ENCODE data around the gene TTR.

TTR gene

DNA sequence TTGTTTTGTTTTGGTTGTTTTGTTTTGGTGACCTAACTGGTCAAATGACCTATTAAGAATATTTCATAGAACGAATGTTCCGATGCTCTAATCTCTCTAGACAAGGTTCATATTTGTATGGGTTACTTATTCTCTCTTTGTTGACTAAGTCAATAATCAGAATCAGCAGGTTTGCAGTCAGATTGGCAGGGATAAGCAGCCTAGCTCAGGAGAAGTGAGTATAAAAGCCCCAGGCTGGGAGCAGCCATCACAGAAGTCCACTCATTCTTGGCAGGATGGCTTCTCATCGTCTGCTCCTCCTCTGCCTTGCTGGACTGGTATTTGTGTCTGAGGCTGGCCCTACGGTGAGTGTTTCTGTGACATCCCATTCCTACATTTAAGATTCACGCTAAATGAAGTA, at the start of gene TTR:
Gene TTR (plus strand): TSS at position 250 of the 400 bp plus-strand sequence. CDS start 26 bp downstream, at position 276.
- Mint-ChIP-seq H3K27ac (no peak within 1 kb of the TSS), H3K27me3 (peaks cover 1% of the 10 kb centered on the region), H3K36me3 (no peaks in the 10 kb centered on the region), H3K4me1 (no peaks in the 10 kb centered on the region), H3K4me3 (no peak within 1 kb of the TSS), H3K9me3 (no peaks in the 10 kb centered on the region)

DNA sequence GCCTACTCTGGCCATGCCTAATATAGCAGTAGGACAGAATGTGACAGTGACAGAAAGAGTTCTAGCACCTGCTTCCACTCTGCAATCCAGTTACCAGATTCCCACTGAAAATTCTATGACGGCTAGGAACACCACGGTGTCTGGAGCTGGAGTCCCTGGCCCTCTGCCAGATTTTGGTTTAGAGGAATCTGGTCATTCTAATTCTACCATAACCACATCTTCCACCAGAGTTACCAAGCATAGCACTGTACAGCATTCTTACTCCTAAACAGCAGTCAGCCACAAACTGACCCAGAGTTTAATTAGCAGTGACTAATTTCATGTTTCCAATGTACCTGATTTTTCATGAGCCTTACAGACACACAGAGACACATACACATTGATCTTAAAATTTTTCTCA, 45.2 kb upstream of the TTR start:
- no peak overlapping the region for H3K27ac Mint-ChIP-seq
- no peaks in the 10 kb centered on the region for H3K36me3 Mint-ChIP-seq

DNA sequence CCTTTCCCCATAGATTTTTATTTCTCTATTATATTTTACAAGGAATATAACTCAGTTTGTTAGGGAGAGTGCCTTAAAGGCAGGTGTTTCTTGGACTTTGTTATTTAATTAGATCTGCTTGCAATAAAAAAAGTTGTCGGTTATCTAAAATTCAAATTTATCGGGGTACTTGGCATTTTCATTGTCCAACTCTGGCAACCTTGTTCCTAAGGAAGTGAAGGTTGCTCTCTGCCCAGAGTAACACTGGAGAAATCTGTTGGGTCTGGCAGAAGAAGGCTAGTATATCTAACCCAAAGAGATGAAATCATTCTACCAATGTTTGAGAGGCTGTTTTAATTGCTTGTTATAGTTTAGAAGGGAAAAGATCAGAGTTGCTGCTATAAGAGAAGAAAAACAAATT, 42.8 kb upstream of the TTR start:
- H3K36me3 Mint-ChIP-seq = no peaks in the 10 kb centered on the region
- peaks cover 4% of the 10 kb centered on the region for H3K27me3 Mint-ChIP-seq
- H3K27ac Mint-ChIP-seq = no peak overlapping the region
- no peak overlapping the region for H3K4me3 Mint-ChIP-seq
- H3K9me3 Mint-ChIP-seq = no peaks in the 10 kb centered on the region
- H3K4me1 Mint-ChIP-seq = no peaks in the 10 kb centered on the region

More for the DNA sequence above, 45.2 kb upstream of the TTR start:
- Mint-ChIP-seq H3K4me1 (no peaks in the 10 kb centered on the region), H3K27me3 (no peaks in the 10 kb centered on the region), H3K4me3 (no peak overlapping the region), H3K9me3 (no peaks in the 10 kb centered on the region)

DNA sequence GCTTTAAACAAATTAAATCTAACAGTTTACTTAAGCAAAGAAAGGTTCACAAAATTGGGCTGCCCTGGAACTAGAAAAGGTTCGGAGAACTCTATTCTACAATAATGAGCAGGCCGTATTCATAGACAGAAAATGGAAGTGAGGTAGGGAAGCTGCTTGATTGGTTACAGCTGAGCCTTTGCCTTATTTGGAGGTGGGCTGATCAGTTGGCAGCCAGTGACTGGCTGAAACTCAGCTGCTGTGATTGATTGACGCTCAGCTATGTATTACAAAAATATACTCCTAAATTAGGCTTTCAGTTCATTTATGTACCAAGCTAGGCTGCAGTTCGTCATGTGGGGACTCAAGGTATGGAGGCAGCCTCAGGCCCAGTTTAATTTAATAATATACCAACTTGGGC, 42.3 kb upstream of the TTR start:
- Mint-ChIP-seq H3K27ac (no peak overlapping the region), H3K4me1 (no peaks in the 10 kb centered on the region), H3K4me3 (no peak overlapping the region), H3K9me3 (no peaks in the 10 kb centered on the region), H3K36me3 (no peaks in the 10 kb centered on the region), H3K27me3 (peaks cover 6% of the 10 kb centered on the region)

DNA sequence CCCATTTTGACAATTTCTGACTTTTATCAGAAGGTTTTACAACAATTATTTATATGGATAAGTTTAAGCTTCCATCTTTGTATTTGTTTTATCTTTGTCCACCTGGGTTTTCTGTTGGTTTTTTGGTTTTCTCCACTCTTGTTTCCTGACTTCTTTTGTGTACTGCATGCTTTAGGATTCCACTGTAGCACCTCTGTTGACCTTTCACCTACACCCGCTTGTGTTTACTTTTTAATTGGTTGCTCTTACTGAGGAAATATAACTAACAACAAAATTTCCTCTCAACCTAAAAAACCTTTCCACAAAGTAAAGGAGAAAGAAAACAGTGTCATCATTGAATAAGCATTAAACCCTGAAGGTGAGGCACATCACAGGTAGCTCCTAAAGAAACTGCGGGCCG, 39.8 kb upstream of the TTR start:
- peaks cover 3% of the 10 kb centered on the region for H3K4me1 Mint-ChIP-seq
- H3K27ac Mint-ChIP-seq = no peak overlapping the region
- H3K27me3 Mint-ChIP-seq = peaks cover 11% of the 10 kb centered on the region
- no peaks in the 10 kb centered on the region for H3K9me3 Mint-ChIP-seq
- no peaks in the 10 kb centered on the region for H3K36me3 Mint-ChIP-seq
- H3K4me3 Mint-ChIP-seq = no peak overlapping the region

DNA sequence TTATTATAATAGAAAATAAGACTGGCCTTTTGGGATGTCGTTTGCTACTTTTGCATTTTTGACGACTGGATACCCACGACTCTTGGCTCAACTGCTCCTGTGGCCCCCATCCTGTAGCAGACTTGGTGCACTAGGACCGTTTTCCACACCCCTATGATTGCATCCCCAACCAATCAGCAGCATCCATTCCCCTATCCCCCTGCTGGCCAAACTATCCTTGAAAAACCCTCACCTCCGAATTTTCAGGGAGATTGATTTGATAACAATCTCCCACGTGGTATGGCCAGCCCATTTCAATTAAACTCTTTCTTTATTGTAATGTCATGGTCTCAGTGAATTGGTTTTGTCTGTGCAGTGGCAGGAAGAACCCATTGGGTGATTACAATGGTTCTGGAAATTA, 37.9 kb upstream of the TTR start:
- peaks cover 11% of the 10 kb centered on the region for H3K27me3 Mint-ChIP-seq
- H3K9me3 Mint-ChIP-seq = no peaks in the 10 kb centered on the region
- no peak overlapping the region for H3K27ac Mint-ChIP-seq
- H3K36me3 Mint-ChIP-seq = no peaks in the 10 kb centered on the region
- H3K4me1 Mint-ChIP-seq = peaks cover 3% of the 10 kb centered on the region
- no peak overlapping the region for H3K4me3 Mint-ChIP-seq

DNA sequence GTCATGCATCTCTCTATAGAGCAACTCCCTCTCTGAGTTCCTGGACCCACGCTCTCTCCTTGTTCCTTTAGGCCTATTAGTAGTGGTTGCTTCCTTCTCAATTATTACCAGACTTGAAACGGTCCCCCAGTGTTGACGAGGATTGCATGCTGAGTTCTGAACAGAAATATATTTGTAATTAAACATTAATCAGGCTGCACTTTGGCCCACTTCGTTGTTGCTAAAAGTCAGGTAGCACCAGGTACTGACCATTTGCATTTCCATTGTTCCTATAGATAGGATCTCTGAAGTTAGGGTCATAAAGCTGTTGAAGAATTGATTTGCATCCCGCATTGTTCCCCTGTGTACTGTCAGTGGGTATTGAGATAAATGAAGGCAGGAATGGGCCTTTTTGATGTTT, 36.9 kb upstream of the TTR start:
- Mint-ChIP-seq H3K4me1 (peaks cover 3% of the 10 kb centered on the region), H3K27ac (no peak overlapping the region), H3K36me3 (no peaks in the 10 kb centered on the region), H3K4me3 (no peak overlapping the region), H3K9me3 (no peaks in the 10 kb centered on the region), H3K27me3 (peaks cover 11% of the 10 kb centered on the region)

DNA sequence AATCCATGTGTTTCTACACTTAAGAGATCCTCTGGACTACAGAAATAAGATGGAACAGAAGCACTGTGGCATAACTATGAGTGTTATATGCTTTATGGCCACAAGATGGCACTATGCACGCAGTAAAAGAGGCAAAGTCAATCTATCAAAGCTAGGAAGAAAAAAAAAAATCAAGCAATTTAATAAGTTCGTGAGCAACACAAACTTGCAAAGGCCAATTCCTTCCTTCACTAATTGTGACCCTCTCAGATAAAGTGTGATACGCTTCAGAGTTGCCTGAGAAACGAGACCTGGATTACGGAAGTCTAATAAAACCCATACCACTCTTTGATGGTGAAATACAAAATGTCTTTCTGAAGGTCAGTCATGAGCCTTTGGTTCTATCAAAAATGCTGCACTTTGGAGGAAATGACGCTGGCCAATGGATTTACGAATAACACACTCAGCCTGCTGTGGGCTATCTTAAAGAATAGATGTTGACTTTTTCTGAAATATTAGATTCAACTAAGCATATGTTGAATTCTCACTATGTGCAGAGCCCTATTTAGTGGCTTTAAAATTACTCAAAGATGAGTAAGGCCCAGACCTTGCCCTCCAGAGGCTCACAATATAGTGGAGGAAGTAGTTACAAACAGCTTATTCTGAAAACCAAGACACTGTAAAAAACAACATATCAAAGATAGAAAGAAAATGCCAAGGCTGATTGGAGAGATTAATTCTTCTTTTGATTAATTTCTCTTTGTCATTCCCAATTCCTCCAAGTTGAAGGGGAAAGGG, 35.5 kb upstream of the TTR start:
- peaks cover 3% of the 10 kb centered on the region for H3K4me1 Mint-ChIP-seq
- no peak overlapping the region for H3K4me3 Mint-ChIP-seq
- no peaks in the 10 kb centered on the region for H3K36me3 Mint-ChIP-seq
- no peak overlapping the region for H3K27ac Mint-ChIP-seq
- no peaks in the 10 kb centered on the region for H3K9me3 Mint-ChIP-seq
- peaks cover 11% of the 10 kb centered on the region for H3K27me3 Mint-ChIP-seq

DNA sequence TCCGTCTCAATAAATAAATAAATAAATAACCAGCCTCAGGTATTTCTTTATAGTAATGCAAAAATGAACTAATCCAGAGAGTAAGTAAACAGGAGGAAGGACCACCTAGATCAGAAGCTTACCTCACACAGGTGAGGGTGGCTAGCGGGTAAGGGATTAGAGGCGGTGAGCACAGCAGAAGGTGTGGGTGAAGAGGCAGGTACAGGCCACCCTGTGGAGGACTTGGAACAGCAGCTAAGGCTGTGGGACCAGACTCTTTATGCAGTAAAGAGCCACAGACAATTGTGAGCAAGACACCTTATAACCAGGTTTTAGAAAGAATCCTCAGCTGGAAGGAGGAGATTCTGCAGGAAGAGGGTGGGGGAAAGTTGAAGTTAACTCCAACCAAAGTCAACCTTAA, 34.2 kb upstream of the TTR start:
- Mint-ChIP-seq H3K4me1 (peaks cover 3% of the 10 kb centered on the region), H3K4me3 (no peak overlapping the region), H3K27me3 (peaks cover 10% of the 10 kb centered on the region), H3K27ac (no peak overlapping the region), H3K9me3 (no peaks in the 10 kb centered on the region), H3K36me3 (no peaks in the 10 kb centered on the region)

DNA sequence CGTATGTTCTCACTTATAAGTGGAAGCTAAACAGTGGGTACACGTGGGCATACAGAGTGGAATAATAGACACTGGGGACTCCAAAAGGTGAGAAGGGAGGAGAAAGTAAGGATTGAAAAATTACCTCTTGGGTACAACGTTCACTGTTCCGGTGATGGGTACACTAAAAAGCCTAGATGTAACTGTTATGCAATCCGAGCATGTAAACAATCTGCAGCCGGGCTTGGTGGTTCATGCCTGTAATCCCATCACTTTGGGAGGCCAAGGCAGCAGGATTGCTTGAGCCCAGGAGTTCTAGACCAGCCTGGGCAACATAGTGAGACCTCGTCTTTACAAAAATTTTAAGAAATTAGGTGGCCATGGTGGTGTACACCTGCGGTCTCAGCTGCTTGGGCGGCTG, 33.1 kb upstream of the TTR start:
- peaks cover 3% of the 10 kb centered on the region for H3K4me1 Mint-ChIP-seq

DNA sequence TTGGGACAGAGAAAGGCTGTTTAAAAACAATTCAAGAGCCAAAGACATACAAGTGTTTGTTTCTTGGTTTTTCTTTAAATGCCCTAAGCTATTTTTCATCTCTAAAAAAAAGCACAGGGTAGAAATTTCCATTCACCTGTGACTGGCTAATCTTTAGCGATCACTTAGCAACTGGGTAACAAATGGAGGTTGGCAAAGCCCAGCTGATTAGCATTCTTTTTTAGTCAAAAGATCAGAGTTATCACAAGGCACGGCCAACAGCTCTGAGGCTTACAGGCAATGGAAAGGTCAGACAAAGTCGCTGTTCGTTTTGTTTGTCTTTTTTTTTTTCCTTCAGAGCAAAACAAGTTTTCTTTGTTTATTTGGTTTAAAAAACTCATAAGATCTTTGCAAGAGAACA, 29.0 kb upstream of the TTR start:
- no peaks in the 10 kb centered on the region for H3K4me1 Mint-ChIP-seq
- H3K9me3 Mint-ChIP-seq = no peaks in the 10 kb centered on the region
- H3K36me3 Mint-ChIP-seq = no peaks in the 10 kb centered on the region
- no peak overlapping the region for H3K27ac Mint-ChIP-seq
- H3K27me3 Mint-ChIP-seq = peaks cover 2% of the 10 kb centered on the region
- no peak overlapping the region for H3K4me3 Mint-ChIP-seq

More for the DNA sequence above, 33.1 kb upstream of the TTR start:
- Mint-ChIP-seq H3K27me3 (peaks cover 9% of the 10 kb centered on the region), H3K36me3 (no peaks in the 10 kb centered on the region), H3K9me3 (no peaks in the 10 kb centered on the region), H3K4me3 (no peak overlapping the region), H3K27ac (no peak overlapping the region)

DNA sequence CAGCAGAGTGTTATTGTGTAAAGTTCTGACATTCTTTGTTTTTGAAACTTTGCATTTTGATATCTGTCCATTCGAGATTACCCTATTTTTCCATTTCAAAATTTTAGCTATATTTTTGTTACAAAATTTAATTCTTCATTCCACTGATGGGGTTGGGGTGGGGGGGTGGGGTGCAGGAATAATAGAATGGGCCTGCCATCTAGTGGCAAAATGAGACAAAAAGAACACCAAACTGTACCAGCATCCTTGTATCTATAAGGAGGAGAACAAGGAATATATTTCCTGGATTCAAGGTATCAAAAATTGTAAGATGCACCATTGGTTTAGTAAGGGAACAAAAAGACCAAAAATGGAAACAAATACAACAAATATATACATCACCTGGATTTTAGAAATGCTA, 27.9 kb upstream of the TTR start:
- Mint-ChIP-seq H3K36me3 (no peaks in the 10 kb centered on the region), H3K27me3 (peaks cover 2% of the 10 kb centered on the region), H3K4me1 (no peaks in the 10 kb centered on the region), H3K27ac (no peak overlapping the region), H3K4me3 (no peak overlapping the region), H3K9me3 (no peaks in the 10 kb centered on the region)

DNA sequence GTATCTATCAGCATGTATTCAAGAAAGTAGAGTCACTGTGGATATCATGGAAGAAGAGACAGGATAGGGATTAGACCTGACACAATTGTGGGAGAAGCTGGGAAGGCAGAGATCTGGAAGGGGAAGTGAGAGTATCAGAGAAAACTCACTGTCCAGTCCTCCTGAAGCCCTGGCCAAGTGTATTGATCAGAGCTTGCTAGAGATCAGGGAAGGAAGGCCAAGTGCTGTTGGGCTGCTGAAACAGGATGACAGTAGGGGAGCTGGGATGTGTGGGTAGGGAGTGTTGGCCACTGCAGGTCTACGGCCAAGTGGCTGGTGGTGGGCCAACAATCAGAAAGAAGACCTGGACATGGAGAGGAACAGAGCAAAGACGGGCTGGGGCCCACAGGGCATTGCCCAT, 26.3 kb upstream of the TTR start:
- Mint-ChIP-seq H3K27ac (no peak overlapping the region), H3K9me3 (no peaks in the 10 kb centered on the region), H3K36me3 (no peaks in the 10 kb centered on the region), H3K27me3 (peaks cover 2% of the 10 kb centered on the region), H3K4me1 (no peaks in the 10 kb centered on the region), H3K4me3 (no peak overlapping the region)

DNA sequence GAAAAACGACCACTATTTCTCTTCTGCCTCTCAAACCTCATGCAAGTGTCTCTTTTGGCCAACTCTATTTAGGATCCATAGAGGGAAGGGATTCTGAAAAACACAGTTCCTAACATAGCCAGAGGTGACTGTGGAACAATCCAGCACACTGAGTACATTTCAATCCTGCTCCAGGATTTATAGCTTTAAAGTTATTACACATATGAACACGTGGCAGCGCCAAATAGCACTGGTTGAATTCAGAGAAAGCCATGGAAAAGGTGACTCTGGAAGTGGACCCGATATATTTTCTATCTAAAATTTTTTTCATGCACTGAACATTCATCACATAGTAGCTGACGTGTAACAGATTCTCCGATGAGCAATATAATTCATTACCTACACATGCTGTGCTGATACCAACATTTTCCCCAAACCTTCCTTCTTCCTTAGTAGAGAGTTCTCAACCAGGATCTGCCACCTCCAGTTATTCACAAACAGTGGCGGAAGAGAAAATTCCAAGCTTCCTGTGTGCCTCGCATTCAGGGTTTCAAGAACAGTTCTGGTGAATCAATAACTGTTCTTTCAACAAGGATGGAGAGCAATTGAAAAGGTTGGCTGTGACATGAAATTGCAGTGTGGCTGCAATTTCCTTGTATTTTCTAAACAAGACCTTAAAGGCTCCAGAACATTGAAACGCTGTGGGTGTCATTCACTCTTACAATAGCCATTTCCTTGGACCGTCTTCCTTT, 25.7 kb upstream of the TTR start:
- H3K4me3 Mint-ChIP-seq = no peak overlapping the region
- H3K27ac Mint-ChIP-seq = no peak overlapping the region
- H3K4me1 Mint-ChIP-seq = no peaks in the 10 kb centered on the region
- H3K9me3 Mint-ChIP-seq = no peaks in the 10 kb centered on the region
- H3K36me3 Mint-ChIP-seq = no peaks in the 10 kb centered on the region
- peaks cover 2% of the 10 kb centered on the region for H3K27me3 Mint-ChIP-seq

DNA sequence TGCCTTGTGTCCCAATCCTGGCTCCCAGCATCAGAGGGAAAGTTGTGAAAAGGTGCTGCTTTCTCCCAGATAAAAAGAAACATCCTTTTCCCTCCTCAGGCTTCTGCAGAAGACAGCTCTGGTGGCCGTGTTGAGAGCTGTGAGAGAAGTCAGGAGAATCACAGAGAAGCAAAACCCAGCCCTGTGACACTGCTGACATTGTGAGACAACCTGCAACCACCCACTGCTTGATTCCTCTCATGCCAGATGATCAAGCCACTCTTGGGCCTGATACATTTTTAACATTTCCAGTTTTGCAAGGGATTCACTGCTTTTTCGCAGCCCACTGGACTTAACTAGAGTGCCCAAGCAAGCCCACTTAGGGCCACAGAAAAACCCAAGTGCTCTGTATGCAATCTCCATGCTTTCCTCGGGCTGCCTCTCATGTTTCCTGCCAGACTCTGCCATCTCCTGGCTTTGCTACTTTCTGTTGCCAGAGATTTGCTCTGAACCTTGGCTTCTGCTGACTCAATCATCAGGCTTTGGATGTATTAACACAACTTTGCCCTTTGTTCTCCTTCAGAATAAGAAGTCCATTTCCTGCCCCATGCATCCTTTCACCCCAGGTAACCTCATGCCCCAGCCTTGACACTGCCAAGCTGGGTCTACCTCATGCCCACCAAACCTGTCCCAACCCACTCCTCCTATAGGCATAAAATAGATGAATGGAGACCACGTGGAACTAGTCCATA, 24.9 kb upstream of the TTR start:
- Mint-ChIP-seq H3K27me3 (peaks cover 2% of the 10 kb centered on the region), H3K4me1 (no peaks in the 10 kb centered on the region), H3K36me3 (no peaks in the 10 kb centered on the region), H3K9me3 (no peaks in the 10 kb centered on the region), H3K4me3 (no peak overlapping the region), H3K27ac (no peak overlapping the region)

DNA sequence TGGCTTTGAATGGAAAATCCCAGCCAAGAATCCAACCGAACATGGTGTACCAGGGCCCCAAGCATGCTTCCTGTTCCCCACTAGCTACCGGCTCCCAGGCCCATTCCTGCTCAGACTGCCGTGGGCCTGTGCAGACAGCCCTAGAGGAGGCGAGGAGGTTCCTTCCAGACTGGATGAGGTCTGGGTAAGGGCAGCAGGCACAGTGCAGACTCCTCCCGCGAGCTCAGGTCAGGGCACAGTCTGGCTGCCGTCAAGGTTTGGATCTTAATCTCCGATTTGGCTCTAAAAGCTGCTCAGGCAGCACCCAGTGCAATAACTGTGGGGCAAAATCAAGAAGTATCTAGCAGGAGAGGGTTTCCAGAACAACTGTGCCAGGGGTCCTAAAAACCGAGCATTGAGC, 19.3 kb upstream of the TTR start:
- H3K27ac Mint-ChIP-seq = no peak overlapping the region
- H3K36me3 Mint-ChIP-seq = no peaks in the 10 kb centered on the region
- no peaks in the 10 kb centered on the region for H3K4me1 Mint-ChIP-seq
- H3K4me3 Mint-ChIP-seq = no peak overlapping the region
- H3K9me3 Mint-ChIP-seq = no peaks in the 10 kb centered on the region
- peaks cover 1% of the 10 kb centered on the region for H3K27me3 Mint-ChIP-seq
